Activated T-helper 2 cell treated with anti-CD3 and anti-CD28 coated beads, Interferon-gamma antibody, Interleukin-2, Interleukin-4, amounts not matched to agents 10 μg/mL and 5 μg/mL and 100 μg/mL, durations not matched to agents 14 hours and 24 hours and 36 hours (primary cell): ENCODE results near the gene EPAS1. TPM values are rescaled to one million over a fixed set of nuclear protein-coding genes. Genes with fewer than 3 reads are reported as not detected.

ENCODE experiments used
- DNase-seq: peaks from one replicate; pipeline ENCODE4 v3.0.0; 2021; ENCODE audit warnings: low spot score
- H3K27ac Mint-ChIP-seq: one replicate; pipeline ENCODE4 v1.8.0; 2021; ENCODE audit warnings: mixed read lengths
- H3K27me3 Mint-ChIP-seq: one replicate; pipeline ENCODE4 v1.8.0; 2021; ENCODE audit warnings: low read depth, mixed read lengths
- H3K36me3 Mint-ChIP-seq: one replicate; pipeline ENCODE4 v1.8.0; 2021; ENCODE audit warnings: low read depth, mixed read lengths
- H3K4me1 Mint-ChIP-seq: one replicate; pipeline ENCODE4 v1.8.0; 2021; ENCODE audit warnings: low read depth, mixed read lengths
- H3K4me3 Mint-ChIP-seq: one replicate; pipeline ENCODE4 v1.8.0; 2021; ENCODE audit warnings: low read depth, mild to moderate bottlenecking, moderate library complexity, mixed read lengths
- H3K9me3 Mint-ChIP-seq: one replicate; pipeline ENCODE4 v1.8.0; 2021; ENCODE audit warnings: mixed read lengths
- intact Hi-C: fragments of 100-400 bp; cut with micrococcal nuclease; formaldehyde crosslinking; loops from one replicate; pipeline ENCODE4 v1.15.1; 2023
- total RNA-seq: library from RNA; stranded (reverse); gene quantifications from 2 replicates; pipeline ENCODE4 v1.2.3, GENCODE V29; 2022

The EPAS1 gene
- total RNA-seq, 1 donor from 2014 or later = 100.0 TPM

- peaks cover 5% of the 10 kb centered on the region for H3K4me1 Mint-ChIP-seq
Observed at GRCh38 chr2:46277431-46278190, 19.6 kb upstream of the EPAS1 start.

GRCh38 chr2:46278952-46279351, 18.3 kb upstream of the EPAS1 start:
- peaks cover 49% of the 10 kb centered on the region for H3K27me3 Mint-ChIP-seq
- no peak for DNase-seq
- H3K4me3 Mint-ChIP-seq = no peak overlapping the region
- no peak overlapping the region for H3K27ac Mint-ChIP-seq
- H3K9me3 Mint-ChIP-seq = no peaks in the 10 kb centered on the region
- H3K4me1 Mint-ChIP-seq = peaks cover 5% of the 10 kb centered on the region
- intact Hi-C loops = no loop called here
- H3K36me3 Mint-ChIP-seq = no peaks in the 10 kb centered on the region

More at GRCh38 chr2:46277431-46278190, 19.6 kb upstream of the EPAS1 start:
- H3K9me3 Mint-ChIP-seq = no peaks in the 10 kb centered on the region
- intact Hi-C loops = no loop called here
- no peak overlapping the region for H3K4me3 Mint-ChIP-seq
- H3K36me3 Mint-ChIP-seq = no peaks in the 10 kb centered on the region
- DNase-seq = no peak
- no peak overlapping the region for H3K27ac Mint-ChIP-seq
- H3K27me3 Mint-ChIP-seq = peaks cover 37% of the 10 kb centered on the region

- peaks cover 3% of the 10 kb centered on the region for H3K4me1 Mint-ChIP-seq
- no peak for DNase-seq
- H3K36me3 Mint-ChIP-seq = no peaks in the 10 kb centered on the region
- H3K27ac Mint-ChIP-seq = no peak overlapping the region
- intact Hi-C loops = no loop called here
- no peak overlapping the region for H3K4me3 Mint-ChIP-seq
- no peaks in the 10 kb centered on the region for H3K9me3 Mint-ChIP-seq
- H3K27me3 Mint-ChIP-seq = peaks cover 48% of the 10 kb centered on the region
Observed at GRCh38 chr2:46281939-46282338, 15.3 kb upstream of the EPAS1 start.

GRCh38 chr2:46283693-46284092, 13.5 kb upstream of the EPAS1 start:
- Mint-ChIP-seq H3K4me1 (no peaks in the 10 kb centered on the region), H3K9me3 (no peaks in the 10 kb centered on the region), H3K4me3 (no peak overlapping the region), H3K36me3 (no peaks in the 10 kb centered on the region), H3K27me3 (peaks cover 43% of the 10 kb centered on the region), H3K27ac (no peak overlapping the region)
- DNase-seq = no peak
- intact Hi-C loops = no loop called here

GRCh38 chr2:46284260-46284659, 12.9 kb upstream of the EPAS1 start:
- H3K27me3 Mint-ChIP-seq = peaks cover 43% of the 10 kb centered on the region
- no peaks in the 10 kb centered on the region for H3K9me3 Mint-ChIP-seq
- intact Hi-C loops = no loop called here
- H3K36me3 Mint-ChIP-seq = no peaks in the 10 kb centered on the region
- DNase-seq = no peak
- no peak overlapping the region for H3K27ac Mint-ChIP-seq
- no peak overlapping the region for H3K4me3 Mint-ChIP-seq
- H3K4me1 Mint-ChIP-seq = no peaks in the 10 kb centered on the region

DNA sequence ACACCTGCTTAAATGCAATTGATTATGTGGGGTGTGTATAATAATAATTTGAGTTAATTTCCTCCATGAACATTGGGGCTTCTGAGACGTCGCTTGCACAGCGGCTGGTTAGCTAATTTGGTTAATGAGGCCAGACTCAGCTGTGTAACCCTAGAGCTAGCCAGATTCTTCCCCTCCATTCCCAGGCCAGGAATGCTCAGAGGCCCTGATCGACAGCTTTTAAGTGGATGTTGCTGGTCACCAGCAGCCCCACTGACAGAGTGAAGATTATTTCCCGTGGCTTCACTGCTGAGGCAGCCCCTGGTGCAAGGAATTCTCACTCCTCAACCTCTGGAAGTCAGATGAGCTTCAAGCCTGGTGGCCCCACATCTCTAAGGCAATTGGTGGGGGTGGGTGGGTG, 12.4 kb upstream of the EPAS1 start:
- no peaks in the 10 kb centered on the region for H3K9me3 Mint-ChIP-seq
- H3K4me1 Mint-ChIP-seq = no peaks in the 10 kb centered on the region
- H3K4me3 Mint-ChIP-seq = no peak overlapping the region
- intact Hi-C loops = no loop called here
- H3K27ac Mint-ChIP-seq = no peak overlapping the region
- no peak for DNase-seq
- H3K27me3 Mint-ChIP-seq = peaks cover 42% of the 10 kb centered on the region
- H3K36me3 Mint-ChIP-seq = no peaks in the 10 kb centered on the region

DNA sequence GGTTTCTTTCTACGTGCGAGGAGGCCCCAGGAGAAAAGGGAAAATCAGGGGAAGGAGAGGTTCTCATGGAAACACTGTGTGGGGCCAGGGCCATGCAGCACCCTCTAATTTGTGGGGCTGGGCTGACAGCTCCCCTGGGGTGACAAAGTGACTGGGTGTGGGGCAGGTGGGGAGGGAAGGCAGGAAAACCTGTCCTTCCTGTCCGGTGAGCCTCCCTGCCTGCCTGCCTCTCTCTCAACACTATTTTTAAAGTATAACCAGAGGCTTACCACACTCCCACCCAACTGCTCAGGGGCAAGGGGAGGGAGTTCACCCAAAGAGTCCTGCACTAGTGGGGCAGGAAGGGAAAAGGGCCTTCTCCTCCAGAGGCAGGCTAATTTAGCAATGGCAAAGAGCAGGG, 10.5 kb upstream of the EPAS1 start:
- DNase-seq = no peak
- intact Hi-C loops = no loop called here
- Mint-ChIP-seq H3K4me3 (no peak overlapping the region), H3K27me3 (peaks cover 50% of the 10 kb centered on the region), H3K27ac (no peak overlapping the region), H3K36me3 (no peaks in the 10 kb centered on the region), H3K9me3 (no peaks in the 10 kb centered on the region), H3K4me1 (no peaks in the 10 kb centered on the region)

- Mint-ChIP-seq H3K9me3 (no peaks in the 10 kb centered on the region), H3K27ac (no peak overlapping the region), H3K27me3 (peaks cover 41% of the 10 kb centered on the region), H3K4me3 (no peak overlapping the region), H3K36me3 (no peaks in the 10 kb centered on the region), H3K4me1 (peaks cover 4% of the 10 kb centered on the region)
- DNase-seq = no peak
- intact Hi-C loops = no loop called here
Observed at GRCh38 chr2:46290078-46290477, 7.1 kb upstream of the EPAS1 start.

- Mint-ChIP-seq H3K4me3 (no peak overlapping the region), H3K36me3 (no peaks in the 10 kb centered on the region), H3K27me3 (peaks cover 46% of the 10 kb centered on the region), H3K9me3 (no peaks in the 10 kb centered on the region), H3K4me1 (peaks cover 6% of the 10 kb centered on the region), H3K27ac (no peak overlapping the region)
- intact Hi-C loops = no loop called here
- DNase-seq = no peak
Observed at GRCh38 chr2:46293466-46293865, 3.7 kb upstream of the EPAS1 start.

GRCh38 chr2:46294176-46294836, 2.9 kb upstream of the EPAS1 start:
- H3K27ac Mint-ChIP-seq = no peak overlapping the region
- no peaks in the 10 kb centered on the region for H3K9me3 Mint-ChIP-seq

DNA sequence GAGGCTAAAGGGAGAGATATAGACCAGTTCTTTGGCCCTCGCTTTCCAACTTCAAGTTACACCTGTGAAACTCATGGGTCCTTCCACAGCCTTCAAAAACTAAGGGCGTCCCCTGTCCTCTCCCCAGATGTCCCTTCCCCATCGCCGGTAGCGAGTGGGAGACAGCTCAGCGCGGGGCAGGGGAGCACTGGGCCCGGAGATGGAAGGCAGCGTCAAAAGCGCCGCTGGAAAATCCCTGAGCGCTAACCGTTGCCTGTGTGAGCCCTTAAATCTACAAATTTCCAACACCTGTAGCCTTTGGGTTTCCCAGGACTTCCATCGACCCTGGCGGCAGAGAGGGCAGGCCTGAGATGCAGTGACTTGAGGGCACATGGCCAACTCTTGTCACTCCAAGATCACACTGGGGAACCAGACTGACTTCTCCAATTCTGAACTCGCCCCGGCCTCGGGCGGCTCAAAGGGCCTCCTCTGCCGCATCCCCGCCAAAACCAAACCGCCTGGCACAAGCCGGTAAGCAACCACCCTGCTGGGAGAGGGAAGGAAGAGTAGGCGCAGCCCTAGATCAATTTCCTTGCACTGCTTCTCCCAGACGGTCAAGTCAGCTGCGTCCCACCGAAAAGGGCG, 879 bp upstream of the EPAS1 start:
- DNase-seq = peak; percentile 18
- H3K27ac Mint-ChIP-seq = no peak overlapping the region
- peaks cover 56% of the 10 kb centered on the region for H3K27me3 Mint-ChIP-seq
- H3K9me3 Mint-ChIP-seq = no peaks in the 10 kb centered on the region
- intact Hi-C loops = loop anchor here (5.0 kb wide), 3 partner anchors 59 to 279 kb away; no protein-coding TSS in a partner anchor
- H3K4me1 Mint-ChIP-seq = peaks cover 17% of the 10 kb centered on the region
- peak overlapping the region; percentile 71 for H3K4me3 Mint-ChIP-seq
- peaks cover 15% of the 10 kb centered on the region for H3K36me3 Mint-ChIP-seq

More at GRCh38 chr2:46294176-46294836, 2.9 kb upstream of the EPAS1 start:
- Mint-ChIP-seq H3K36me3 (peaks cover 6% of the 10 kb centered on the region), H3K4me3 (no peak overlapping the region), H3K4me1 (peaks cover 10% of the 10 kb centered on the region), H3K27me3 (peaks cover 48% of the 10 kb centered on the region)
- DNase-seq = no peak
- intact Hi-C loops = loop anchor here (1.0 kb wide), 1 partner anchor 231 kb away; no protein-coding TSS in a partner anchor

DNA sequence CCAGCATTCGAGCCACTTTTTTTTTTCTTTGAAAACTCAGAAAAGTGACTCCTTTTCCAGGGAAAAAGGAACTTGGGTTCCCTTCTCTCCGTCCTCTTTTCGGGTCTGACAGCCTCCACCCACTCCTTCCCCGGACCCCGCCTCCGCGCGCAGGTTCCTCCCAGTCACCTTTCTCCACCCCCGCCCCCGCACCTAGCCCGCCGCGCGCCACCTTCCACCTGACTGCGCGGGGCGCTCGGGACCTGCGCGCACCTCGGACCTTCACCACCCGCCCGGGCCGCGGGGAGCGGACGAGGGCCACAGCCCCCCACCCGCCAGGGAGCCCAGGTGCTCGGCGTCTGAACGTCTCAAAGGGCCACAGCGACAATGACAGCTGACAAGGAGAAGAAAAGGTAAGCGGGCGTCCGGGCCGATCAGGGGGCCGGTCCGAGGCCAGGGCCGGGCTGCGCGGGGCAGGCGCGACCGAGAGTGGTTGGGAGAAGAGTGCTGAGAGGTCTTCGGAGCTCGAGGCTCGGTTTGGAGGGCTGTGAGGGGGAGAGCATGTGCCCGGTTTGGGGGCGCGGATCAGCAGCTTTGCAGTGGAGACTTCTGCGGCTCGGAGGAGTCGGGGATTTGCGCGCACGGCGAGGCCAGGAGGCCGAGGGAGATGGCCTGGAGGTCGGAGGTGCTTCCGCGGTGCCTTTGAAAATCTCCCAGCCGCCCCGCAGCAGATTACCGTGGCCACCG, 502 bp downstream of the EPAS1 start:
- Mint-ChIP-seq H3K36me3 (peaks cover 15% of the 10 kb centered on the region), H3K27ac (peak overlapping the region; percentile 70), H3K4me1 (peaks cover 25% of the 10 kb centered on the region), H3K27me3 (peaks cover 61% of the 10 kb centered on the region), H3K9me3 (no peaks in the 10 kb centered on the region), H3K4me3 (peak overlapping the region; percentile 89)
- DNase-seq = peak; percentile 58
- intact Hi-C loops = loop anchor here (5.0 kb wide), 3 partner anchors 60 to 280 kb away; no protein-coding TSS in a partner anchor
